Stimulated activated CD8-positive, alpha-beta memory T cell treated with anti-CD3 and anti-CD28 coated beads, Interleukin-2, amount 100 ng/mL, for 48 hours (primary cell): ENCODE results near the gene HMGXB3.
"Not testable (repeated sequence)": the region's sequence is repeated elsewhere in the genome, so short reads cannot be mapped to it uniquely, and the experiment has no call there.

ENCODE experiments used
- DNase-seq, 2 donors: peaks; one replicate each; pipeline ENCODE4 v3.0.0-alpha.2; 2020; ENCODE audit warnings: low read depth in 2 of 2

The HMGXB3 gene

DNA sequence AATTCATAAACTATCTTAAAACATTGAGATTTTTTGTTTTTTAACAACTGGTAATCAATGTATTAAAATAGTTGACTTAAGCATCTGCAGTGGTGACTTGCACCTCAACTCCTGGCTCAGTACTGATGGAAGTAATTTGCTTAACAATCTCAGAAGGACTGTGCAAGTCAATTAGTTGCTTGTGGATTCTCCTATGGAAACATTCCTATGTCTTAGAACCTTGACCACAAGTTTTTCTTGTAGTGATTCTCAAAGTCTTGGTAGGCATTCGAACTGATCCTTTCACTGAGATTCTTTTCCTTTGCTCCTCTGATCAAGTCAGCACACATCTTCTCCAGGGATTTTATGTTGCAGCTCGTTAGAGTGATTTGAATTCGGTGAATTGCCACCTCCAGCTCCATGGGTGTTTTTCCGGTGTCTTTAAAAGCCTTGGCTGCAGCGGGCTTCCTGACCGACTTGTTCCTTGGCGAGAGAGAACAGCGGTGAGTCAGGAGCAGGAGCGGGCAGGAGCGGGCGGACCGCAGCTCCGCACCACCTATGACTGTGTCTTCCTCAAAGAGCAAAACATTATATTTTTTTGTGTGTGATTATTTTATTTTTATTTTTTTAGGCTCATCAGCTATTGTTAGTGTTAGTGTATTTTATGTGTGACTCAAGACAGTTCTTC lies 21.1 kb downstream of the HMGXB3 start:
- DNase-seq = no peak

DNA sequence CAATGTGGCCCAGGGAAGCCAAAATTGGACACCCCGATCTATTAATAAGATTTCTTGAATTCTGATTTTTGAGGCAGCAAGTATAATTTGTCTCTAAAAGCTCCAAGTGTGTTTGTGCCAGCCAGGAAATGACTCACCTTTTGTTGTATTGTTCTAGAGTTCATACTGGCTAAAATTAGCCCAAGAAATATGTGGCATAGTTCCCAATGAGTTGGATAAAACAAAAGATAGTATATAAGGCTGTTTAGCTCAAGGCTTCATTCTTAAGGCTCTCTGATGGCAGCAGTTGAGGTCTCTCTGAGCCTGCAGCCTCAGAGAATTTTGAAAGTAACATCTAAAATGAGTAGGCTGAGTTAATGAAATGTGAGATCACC lies 21.6 kb downstream of the HMGXB3 start:
- DNase-seq = no peak

DNA sequence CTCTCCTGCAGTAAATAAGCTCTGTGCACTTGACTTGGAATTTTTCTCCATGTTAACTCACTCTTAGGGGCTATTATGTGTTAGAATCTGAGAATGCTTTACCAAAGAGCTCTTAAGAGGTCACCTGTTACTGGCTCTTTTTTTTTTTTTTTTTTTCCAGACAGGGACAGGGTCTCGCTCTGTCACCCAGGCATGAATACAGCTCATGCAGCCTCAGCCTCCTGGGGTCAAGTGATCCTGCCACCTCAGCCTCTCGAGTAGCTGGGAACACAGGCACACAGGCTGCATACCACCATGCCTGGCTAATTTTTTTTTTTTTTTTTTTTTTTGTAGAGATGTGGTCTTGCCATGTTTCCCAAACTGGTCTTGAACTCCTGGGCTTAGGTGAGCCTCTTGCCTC lies 22.1 kb downstream of the HMGXB3 start:
- no peak for DNase-seq

DNA sequence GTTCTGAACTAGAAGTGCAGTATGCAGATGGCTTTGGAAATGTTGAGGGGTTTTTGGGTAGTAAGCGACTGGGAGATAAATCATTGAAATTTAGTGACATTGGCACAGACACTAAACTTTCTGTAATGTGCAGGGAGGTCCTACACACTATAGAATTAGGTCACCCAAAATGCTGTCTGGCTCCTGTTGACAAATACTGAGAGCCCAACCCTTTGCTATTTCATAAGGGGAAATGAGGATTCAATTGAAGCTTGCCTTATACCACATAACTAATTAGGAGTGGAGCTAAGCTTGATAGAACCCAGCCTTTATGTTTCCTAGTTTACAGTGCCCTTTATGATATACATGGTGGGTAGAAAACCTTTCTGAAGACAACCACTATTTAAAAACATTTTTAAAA lies 22.6 kb downstream of the HMGXB3 start:
- no peak for DNase-seq

DNA sequence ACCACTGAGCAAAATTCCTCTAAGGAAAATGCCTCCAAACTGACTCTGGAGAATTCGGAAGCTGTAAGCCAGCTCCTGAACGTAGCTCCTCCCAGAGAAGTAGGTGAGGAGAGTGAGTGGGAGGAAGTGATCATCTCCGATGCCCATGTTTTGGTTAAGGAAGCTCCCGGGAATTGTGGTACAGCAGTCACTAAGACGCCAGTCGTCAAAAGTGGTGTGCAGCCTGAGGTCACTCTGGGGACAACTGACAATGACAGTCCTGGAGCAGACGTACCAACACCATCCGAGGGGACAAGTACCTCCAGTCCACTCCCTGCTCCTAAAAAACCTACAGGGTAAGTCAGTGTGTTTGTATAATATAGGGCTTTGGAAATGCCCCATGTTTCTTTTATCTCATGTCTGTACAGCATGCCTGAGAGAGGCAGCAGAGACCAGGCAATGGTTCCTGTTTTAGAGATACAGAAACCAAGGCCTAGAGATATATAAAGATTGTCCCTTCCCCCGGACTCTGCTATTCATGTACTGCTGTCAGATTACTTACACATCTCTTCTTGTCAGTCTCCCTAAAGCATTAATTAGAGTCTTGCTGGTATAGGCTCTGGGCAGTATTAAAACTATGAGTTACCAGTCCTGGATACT lies 23.9 kb downstream of the HMGXB3 start:
- no peak for DNase-seq

DNA sequence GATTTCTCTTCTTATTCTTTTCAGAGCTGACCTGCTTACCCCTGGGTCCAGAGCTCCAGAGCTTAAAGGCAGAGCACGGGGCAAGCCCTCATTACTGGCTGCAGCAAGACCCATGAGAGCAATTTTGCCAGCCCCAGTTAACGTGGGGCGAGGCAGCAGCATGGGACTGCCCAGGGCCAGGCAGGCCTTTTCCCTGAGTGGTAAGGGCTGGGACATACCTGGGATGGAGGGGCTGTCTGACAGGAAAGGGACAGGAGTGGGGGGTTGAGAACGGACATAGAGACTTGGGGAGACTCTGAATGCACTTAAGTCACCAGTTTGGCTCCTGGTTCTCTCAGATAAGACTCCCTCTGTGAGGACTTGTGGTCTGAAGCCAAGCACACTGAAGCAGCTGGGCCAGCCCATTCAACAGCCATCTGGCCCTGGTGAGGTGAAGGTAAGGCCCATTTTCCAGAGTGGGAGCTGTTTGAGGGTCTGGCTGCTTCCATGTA lies 26.2 kb downstream of the HMGXB3 start:
- DNase-seq = no peak

DNA sequence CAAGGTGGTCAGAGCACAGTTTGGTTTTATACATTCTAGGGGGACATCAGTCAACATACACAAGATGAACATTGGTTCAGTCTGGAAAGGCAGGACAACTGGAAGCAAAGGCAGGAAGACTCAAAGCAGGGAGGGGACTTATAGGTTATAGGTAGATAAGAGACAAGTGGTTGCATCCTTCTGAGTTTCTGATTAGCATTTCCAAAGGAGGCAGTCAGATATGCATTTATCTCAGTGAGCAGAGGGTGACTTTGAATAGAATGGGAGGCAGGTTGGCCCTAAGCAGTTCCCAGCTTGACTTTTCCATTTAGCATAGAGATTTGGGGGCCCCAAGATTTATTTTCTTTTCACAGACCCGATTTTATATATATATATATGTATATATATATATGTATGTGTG lies 27.5 kb downstream of the HMGXB3 start:
- not testable (repeated sequence) for DNase-seq

DNA sequence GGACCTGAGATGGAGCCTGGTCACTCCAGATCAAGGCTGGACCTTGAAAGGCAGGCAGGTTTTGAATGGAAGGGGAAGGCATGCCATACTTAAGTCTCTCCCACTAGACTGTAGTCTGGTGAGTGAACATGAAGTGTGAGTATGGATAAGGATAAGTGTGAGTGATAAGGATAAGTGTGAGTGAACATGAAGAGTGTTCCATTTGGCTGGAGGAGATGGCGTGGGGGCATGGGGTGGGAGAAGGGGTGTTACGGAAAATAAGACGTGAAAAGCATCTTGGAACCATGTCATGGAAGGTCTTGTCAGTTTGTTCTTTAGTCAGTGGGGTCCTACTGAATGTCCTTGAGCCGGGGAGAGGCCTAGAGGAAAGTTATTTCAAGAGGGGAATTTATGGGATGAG lies 32.8 kb downstream of the HMGXB3 start:
- no peak for DNase-seq

DNA sequence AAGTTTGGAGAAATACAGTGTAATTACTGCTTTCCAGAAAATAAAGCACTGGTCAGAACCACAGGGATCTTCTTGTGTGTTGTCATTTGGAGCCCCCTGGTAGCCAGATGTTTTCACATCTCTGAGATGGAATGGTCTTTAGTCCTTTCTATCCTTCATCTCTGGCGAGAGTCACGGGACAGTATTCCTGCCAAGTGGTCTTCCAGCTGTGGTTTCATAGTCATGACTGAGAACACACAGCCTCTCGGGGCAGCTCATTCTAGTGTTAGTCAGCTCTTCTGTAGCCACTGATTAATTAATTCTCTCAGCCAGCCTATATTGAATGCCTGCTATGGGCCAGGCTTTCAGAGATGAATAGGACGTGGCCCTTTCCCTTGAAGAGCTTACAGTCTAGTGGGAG lies 34.1 kb downstream of the HMGXB3 start:
- DNase-seq = no peak

DNA sequence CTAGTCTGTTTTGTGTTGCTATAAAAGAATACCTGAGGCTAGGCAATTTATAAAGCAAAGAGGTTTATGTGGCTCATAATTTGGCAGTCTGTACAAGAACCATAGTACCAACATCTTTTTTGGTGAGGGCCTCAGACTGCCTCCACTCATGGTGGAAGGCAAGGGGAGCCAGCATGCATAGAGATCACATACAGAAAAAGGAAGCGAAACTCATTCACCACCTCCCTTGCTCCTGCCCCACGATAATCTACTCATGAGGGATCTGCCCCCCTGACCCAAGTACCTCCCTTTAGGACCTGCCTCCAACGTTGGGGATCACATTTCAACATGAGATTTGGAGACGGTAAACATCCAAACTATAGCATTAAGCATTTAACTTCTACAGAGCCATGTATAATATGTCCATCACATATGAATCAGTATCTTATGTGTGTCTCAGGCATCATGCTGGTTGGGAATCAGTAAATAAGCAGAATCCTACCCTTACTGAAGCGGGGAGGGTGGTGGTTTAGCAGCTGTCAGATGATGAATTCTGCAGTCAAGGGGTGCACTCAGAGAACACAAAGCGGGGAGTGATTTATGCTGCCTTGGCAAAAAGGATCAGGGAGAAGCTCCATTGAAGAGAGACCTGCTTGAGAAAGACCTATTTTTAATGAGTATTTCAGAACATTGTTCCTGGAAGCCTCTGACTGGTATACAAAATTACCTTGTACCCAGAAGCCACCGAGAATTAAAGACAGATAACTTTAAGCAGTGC lies 34.8 kb downstream of the HMGXB3 start:
- no peak for DNase-seq

DNA sequence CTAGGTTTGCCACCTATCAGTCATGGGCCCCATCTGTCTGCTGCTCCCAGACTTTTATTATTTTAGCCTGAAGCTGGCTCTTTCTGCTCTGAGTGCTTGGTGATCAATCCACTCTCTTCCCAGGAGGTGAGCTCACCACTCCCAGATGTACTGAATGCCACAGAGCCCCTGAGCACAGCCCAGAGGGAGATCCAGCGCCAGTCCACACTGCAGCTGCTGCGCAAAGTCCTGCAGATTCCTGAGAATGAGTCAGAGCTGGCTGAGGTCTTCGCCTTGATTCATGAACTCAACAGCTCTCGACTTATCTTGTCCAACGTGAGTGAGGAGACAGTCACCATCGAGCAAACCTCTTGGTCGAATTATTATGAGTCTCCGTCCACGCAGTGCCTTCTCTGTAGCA lies 36.0 kb downstream of the HMGXB3 start:
- DNase-seq = no peak

DNA sequence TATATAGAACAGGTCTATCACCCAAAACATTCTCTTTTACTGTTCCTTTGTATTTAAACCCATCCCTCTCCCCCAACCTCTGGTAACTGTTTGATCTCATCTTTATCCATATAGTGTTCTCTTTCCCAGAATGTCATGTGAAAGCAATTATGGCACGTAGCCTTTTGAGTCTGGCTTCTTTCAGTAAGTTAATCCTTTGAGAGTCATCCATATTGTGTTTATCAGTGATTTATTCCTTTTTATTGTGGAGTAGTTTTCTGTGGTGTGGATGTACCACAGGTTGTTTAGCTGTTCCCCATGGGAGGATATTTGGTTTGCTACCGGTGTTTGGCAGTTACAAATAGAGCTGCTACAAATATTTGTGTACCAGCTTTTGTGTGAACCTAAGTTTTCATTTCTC lies 38.0 kb downstream of the HMGXB3 start:
- DNase-seq = no peak

DNA sequence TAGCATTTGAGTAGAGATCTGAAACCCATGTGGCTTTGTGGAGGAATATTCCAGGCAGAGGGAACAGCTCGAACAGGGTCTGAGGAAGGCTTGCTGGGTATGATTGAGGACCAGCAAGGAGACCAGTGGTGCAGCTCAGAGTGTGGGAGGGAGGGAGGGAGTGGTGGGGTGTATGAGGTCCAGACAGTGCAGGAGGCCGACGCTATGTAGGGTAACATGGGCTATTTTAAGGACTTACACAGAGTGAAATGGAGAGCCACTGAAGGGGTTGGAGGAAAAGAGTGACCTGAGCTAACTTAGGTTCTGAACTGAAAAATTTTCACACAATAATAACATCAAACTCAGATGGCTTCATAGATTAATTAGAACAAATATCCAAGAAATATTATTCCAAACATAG lies 41.9 kb downstream of the HMGXB3 start:
- DNase-seq = no peak

DNA sequence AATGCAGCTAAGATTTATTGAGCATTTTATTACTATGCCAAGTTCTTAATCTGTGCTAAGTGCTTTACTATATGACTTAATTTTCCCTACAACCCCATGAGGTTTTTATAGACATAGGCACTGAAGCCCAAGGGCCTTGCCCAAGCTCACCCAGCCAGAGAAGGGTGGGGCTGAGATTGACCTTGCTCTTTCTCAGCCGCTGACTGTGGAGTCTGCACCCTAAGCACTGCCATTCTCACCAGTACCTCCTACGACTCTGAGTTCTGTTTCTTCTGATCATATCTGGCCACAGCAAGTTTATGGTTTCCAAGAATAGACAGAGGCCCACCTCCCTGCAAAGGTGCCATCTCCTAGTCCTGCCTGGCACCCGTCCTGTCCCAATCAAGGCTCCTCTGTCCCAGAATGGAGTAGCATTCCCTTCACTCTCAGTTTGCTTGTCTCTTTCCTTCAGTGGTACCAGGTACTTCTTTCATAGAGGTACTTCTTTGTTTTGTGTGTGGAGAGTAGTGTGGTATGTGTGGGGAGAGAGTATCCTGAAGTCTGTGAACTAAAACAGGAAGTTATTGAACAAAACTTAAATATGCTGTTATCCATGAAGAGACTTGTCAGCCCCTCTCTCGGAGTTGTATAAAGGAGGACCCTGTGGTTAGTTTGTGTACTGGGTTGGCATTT lies 43.3 kb downstream of the HMGXB3 start:
- no peak for DNase-seq

DNA sequence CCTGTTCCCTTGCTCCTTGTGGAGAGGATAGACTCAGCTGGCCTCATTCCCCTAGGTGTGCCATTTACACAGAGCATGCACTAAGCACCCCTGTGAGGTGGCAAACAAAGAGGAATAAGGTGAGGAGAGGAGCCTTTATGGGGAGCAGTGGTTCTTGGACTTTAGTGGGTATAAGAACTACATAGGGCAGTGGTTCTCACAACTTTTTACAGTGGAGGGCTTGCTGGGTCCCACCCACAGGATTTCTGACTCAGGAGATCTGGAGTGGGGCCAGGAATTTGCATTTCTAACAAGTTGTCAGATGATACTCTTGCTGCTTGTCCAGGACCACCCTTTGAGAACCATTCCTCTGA lies 43.8 kb downstream of the HMGXB3 start:
- no peak for DNase-seq

DNA sequence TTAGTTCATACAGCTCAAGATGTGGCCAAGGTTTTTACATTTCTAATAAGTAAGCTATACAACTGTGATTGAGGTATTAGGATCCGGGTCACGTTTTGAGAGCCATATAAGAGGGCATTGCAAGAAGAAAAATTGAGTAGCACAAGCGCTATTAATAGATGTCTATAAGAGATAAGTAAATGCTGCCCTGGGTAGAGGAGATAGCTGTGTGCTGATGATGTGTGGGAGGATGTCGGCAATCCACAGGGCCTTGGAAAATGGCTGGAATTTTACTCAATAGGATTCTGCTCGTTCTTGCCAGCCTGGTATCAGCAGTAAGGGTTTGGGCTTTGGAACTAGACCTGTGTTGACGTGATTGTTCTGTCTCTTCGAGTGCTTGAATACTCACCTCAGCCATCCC lies 44.2 kb downstream of the HMGXB3 start:
- DNase-seq = no peak

DNA sequence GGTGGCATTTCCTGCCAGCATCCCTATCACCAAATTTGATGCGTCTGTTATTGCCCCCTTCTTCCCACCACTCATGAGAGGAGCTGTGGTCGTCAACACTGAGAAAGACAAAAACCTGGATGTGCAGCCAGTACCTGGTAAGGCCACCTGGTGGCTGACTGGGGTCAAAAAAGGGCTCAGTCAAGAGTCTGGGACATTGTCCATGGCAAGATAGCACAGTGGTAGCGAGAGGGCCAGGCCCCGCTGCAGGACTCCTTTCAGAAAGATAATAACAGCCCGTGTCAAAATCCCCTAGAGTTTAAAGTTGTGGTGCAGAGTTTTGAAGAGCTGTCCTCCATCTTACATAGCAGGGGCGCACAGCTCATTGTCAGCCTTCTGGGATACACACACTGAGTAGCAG lies 45.0 kb downstream of the HMGXB3 start:
- no peak for DNase-seq

DNA sequence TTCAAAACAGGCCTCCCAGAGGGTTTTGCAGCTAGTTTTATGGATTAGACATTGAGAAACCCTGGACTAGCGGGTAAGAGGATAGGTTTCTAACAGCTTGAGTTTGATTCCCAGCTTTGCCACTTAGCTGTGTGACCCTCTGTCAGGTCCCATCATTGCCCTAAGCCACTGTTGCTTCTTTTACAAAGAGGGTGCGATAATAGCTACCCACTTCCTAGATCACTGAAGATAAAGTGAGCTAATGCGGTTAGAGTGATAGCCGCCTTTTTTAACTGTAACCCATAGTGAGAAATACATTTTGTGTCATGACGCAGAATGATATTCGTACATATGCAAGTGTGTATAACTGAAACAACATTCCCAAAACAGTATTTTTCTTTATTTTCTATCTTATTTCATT lies 45.5 kb downstream of the HMGXB3 start:
- no peak for DNase-seq

DNA sequence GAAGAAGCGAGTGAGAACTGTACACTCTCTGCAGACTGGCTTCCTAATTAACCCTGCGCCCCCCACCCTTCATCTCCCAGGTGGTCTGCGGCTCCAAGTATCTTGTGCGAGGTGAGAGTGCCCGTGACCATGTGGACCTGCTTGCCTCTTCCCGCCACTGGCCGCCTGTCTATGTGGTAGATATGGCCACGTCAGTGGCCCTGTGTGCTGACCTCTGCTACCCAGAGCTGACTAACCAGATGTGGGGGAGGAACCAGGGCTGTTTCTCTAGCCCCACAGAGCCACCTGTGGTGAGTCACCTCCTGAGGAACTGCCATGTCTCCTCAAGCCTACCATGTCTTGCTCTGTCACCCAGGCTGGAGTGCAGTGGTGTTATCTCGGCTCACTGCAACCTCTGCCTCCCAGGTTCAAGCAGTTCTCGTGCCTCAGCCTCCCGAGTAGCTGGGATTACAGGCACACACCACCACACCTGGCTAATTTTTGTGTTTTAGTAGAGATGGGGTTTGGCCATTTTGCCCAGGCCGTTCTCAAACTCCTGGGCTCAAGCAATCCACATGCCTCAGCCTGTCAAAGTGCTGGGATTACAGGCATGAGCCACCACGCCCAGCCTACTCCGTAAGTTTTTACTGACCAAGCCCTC lies 49.8 kb downstream of the HMGXB3 start:
- DNase-seq = not testable (repeated sequence)

DNA sequence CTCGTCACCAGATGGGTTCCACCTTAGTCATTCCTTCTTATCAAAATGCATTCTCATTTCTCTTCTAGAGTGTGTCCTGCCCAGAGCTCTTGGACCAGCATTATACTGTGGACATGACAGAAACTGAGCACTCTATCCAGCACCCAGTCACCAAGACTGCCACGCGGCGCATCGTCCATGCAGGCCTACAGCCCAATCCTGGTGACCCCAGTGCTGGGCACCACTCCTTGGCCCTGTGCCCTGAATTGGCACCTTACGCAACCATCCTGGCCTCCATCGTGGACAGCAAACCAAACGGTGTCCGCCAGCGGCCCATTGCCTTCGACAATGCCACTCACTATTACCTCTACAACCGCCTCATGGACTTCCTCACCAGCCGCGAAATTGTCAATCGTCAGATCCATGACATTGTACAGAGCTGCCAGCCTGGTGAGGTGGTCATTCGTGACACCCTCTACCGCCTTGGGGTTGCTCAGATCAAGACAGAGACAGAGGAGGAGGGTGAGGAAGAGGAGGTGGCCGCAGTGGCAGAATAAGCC lies 51.2 kb downstream of the HMGXB3 start:
- no peak for DNase-seq

DNA sequence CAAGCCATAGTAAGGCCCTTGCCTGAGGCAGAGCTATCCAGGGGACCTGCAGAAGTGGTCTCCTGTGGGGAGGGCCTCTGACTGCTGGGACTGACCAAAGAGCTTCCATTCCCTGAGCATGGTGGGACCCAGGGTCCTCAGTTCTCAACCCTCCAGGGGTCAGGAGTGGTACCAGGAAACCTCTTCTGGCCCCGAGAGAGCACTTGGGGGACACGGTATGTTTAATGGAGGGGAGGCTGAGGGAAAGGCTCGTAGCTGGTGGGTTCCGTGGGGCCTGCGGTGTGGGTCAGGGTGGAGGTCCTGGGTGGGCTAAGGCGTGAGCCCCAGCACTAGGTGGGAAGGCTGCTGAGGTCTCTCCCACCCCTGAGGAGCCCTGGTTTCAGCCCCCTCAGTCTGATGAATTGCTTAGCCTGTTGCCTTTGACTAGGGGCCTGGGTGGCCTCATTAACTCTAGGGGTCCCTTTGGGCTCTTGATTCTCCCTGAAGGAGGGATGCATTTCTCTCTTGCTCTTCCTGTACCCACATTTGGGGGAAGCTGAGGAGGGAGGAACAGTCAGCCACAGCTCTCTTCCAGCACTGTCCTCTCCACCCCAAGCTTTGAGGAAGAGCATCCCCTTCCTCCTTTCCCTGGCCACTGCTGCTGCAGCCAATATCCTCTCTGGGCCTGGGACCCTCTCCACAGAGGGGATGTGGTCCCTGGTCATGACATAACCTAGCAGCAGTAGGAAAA lies 51.9 kb downstream of the HMGXB3 start:
- no peak for DNase-seq
